Activated CD8-positive, alpha-beta memory T cell treated with anti-CD3 and anti-CD28 coated beads, Interleukin-2, amount 10 ng/mL, durations not matched to agents 7 days and 5 days (primary cell): ENCODE data around the gene ARHGEF12. TPM values are rescaled to one million over a fixed set of nuclear protein-coding genes. Genes with fewer than 3 reads are reported as not detected.

Source experiments
- ATAC-seq: fragments of 150-1000 bp; cut with Tn5 transposase; one replicate; pipeline ENCODE4 v1.10.0; 2021; ENCODE audit warnings: moderate library complexity
- CTCF ChIA-PET: fragments of 350-600 bp; sonication (Branson Sonifier 250); formaldehyde crosslinking; loops from one replicate; lab custom pipeline; 2021; ENCODE audit warnings: antibody characterized with exemption; lab: Charles Lee
- DNase-seq: peaks from one replicate; pipeline ENCODE4 v3.0.0-alpha.2; 2020
- H3K27ac Mint-ChIP-seq: one replicate; pipeline ENCODE4 v1.8.0; 2021; ENCODE audit warnings: mild to moderate bottlenecking, mixed read lengths
- H3K27me3 Mint-ChIP-seq: one replicate; pipeline ENCODE4 v1.8.0; 2021; ENCODE audit warnings: mixed read lengths
- H3K36me3 Mint-ChIP-seq: one replicate; pipeline ENCODE4 v1.8.0; 2021; ENCODE audit warnings: mild to moderate bottlenecking, mixed read lengths
- H3K4me1 Mint-ChIP-seq: one replicate; pipeline ENCODE4 v1.8.0; 2021; ENCODE audit warnings: mixed read lengths
- H3K4me3 Mint-ChIP-seq: one replicate; pipeline ENCODE4 v1.8.0; 2021; ENCODE audit warnings: mild to moderate bottlenecking, moderate library complexity, mixed read lengths
- H3K9me3 Mint-ChIP-seq: one replicate; pipeline ENCODE4 v1.8.0; 2022; ENCODE audit warnings: low read depth, mixed read lengths
- total RNA-seq, 2 experiments: library from RNA; stranded (reverse); gene quantifications; one replicate each; pipeline ENCODE4 v1.2.3, GENCODE V29; 2021

ARHGEF12 gene, protein sequence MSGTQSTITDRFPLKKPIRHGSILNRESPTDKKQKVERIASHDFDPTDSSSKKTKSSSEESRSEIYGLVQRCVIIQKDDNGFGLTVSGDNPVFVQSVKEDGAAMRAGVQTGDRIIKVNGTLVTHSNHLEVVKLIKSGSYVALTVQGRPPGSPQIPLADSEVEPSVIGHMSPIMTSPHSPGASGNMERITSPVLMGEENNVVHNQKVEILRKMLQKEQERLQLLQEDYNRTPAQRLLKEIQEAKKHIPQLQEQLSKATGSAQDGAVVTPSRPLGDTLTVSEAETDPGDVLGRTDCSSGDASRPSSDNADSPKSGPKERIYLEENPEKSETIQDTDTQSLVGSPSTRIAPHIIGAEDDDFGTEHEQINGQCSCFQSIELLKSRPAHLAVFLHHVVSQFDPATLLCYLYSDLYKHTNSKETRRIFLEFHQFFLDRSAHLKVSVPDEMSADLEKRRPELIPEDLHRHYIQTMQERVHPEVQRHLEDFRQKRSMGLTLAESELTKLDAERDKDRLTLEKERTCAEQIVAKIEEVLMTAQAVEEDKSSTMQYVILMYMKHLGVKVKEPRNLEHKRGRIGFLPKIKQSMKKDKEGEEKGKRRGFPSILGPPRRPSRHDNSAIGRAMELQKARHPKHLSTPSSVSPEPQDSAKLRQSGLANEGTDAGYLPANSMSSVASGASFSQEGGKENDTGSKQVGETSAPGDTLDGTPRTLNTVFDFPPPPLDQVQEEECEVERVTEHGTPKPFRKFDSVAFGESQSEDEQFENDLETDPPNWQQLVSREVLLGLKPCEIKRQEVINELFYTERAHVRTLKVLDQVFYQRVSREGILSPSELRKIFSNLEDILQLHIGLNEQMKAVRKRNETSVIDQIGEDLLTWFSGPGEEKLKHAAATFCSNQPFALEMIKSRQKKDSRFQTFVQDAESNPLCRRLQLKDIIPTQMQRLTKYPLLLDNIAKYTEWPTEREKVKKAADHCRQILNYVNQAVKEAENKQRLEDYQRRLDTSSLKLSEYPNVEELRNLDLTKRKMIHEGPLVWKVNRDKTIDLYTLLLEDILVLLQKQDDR (N-terminal part only)
- 10 to 100 TPM; 44.6 to 61.1 TPM for total RNA-seq

DNA sequence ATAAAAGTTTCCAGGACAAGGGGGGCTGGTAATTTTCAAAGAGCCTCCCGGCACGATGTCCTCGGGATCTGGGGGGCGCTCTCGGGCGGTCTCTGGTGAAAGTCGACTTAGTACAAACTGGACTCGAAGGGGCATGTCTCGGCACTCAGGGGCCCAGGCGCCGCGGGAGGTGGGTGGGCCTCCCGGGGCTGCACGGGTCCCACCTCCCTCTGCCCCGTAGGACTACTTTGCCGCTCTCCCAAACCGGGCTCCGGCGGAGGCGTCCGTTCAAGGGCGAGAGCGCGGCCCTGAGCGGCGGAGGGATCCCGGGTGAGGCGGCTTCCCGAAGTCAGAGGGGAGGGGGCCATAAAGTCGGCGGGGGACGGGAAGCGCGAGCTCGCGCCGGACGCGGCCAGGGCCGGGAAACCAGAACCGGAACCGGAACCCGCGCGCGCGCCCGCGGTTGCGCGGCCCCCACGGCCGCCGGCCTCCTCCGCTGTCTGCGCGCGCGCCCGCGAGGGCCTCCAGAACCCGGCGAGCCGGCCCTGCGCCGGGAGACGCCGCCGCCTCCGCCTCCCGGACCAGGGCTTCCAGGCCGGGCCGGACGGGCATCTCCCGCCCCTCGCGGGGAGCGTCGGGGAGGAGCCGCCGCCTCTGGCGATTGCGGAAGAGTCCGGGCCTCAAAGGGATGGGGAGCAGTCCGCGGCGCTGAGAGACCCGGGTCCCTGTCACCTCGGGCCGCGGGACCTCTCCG is at the start of gene ARHGEF12:
Gene ARHGEF12, plus strand, starts transcription at position 506 of the 733 bp plus-strand sequence. CDS start 831 bp downstream, outside the sequence.
- H3K9me3 Mint-ChIP-seq = no peaks in the 10 kb centered on the region
- H3K4me1 Mint-ChIP-seq = peaks cover 58% of the 10 kb centered on the region
- H3K27ac Mint-ChIP-seq = peak within 1 kb of the TSS; percentile 80
- peak within 1 kb of the TSS; percentile 99 for H3K4me3 Mint-ChIP-seq
- CTCF ChIA-PET = interaction anchor here (0.9 to 3.3 kb wide), 9 partner anchors 13 to 151 kb away, joined by 3 to 12 read pairs (median 3); no protein-coding TSS in a partner anchor
- H3K27me3 Mint-ChIP-seq = peaks cover 19% of the 10 kb centered on the region
- peaks cover 10% of the 10 kb centered on the region for H3K36me3 Mint-ChIP-seq
- ATAC-seq = peak; percentile 76
- peak; percentile 89 for DNase-seq

DNA sequence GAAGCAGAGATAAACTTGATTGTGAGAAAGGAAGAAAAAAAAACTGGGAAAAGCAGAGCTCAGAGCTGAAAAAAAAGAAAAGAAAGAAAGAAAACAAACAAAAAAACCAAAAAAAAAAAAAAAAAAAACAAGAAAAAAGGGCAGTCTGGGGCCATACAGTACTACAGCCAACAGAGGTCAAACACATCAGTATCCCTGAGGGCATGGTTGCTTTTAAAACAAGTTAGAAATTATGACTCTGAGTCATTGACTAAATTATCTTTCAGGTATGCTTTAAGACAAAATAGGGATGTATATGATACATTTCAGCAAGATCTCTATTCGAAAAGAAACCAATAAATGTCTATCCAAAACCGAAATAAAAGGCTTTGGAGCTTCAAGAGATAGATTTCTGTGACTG is 48.2 kb upstream of the ARHGEF12 start:
- no peak for ATAC-seq
- Mint-ChIP-seq H3K27me3 (peaks cover 42% of the 10 kb centered on the region), H3K27ac (no peak overlapping the region), H3K4me1 (no peaks in the 10 kb centered on the region), H3K4me3 (no peak overlapping the region), H3K9me3 (no peaks in the 10 kb centered on the region), H3K36me3 (no peaks in the 10 kb centered on the region)
- DNase-seq = no peak
- CTCF ChIA-PET = interaction anchor here (9.6 kb wide), 1 partner anchor 13 kb away, joined by 72 read pairs; no protein-coding TSS in a partner anchor

DNA sequence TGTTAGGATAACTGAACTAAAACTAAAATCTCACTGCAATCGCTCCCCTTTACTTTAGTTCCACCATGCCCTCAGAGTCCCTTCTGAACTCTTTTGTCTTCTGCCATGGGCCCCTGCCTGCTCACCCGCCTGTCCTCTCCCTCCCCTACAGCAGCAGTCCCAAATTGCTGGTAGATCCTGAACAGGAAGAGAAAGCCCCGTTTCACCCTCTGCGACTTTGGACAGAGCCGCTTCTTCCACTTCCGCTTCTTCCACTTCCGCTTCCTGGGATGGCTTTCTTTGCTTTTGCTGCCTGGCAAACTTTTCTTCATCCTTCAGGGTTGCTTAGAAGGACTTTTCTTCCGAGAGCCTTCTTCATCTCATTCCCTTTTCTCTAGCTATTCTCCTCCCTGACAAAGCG is 46.8 kb upstream of the ARHGEF12 start:
- DNase-seq (no peak), ATAC-seq (no peak)
- H3K27me3 Mint-ChIP-seq = peaks cover 56% of the 10 kb centered on the region
- H3K4me1 Mint-ChIP-seq = no peaks in the 10 kb centered on the region
- no peaks in the 10 kb centered on the region for H3K9me3 Mint-ChIP-seq
- CTCF ChIA-PET = interaction anchor here (1.4 to 9.6 kb wide), 2 partner anchors 12 to 59 kb away, joined by 3 to 72 read pairs; no protein-coding TSS in a partner anchor
- H3K36me3 Mint-ChIP-seq = no peaks in the 10 kb centered on the region
- no peak overlapping the region for H3K4me3 Mint-ChIP-seq
- no peak overlapping the region for H3K27ac Mint-ChIP-seq

DNA sequence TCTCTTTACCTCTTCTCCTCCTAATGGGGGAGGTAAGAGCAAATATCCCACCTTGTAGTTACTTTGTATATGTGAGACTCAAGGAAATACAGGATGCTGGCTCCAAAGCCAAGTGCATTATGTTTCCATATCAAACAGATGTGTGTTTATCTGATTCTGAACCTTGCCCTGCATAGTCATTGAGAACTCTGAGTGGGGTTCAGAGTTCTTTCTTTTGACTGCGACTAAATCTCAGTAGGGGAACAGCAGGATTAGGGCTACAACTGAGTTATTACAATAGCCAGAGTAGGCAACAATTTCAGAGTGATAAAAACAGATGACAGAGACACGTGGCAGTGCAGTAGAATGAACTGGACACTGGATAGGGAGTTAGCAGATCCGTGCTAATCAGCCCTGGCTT is 45.3 kb upstream of the ARHGEF12 start:
- Mint-ChIP-seq H3K4me1 (no peaks in the 10 kb centered on the region), H3K9me3 (no peaks in the 10 kb centered on the region), H3K4me3 (no peak overlapping the region), H3K36me3 (no peaks in the 10 kb centered on the region), H3K27ac (no peak overlapping the region), H3K27me3 (peaks cover 71% of the 10 kb centered on the region)
- CTCF ChIA-PET = interaction anchor here (9.6 kb wide), 1 partner anchor 10 kb away, joined by 72 read pairs; no protein-coding TSS in a partner anchor
- no peak for DNase-seq
- ATAC-seq = no peak

DNA sequence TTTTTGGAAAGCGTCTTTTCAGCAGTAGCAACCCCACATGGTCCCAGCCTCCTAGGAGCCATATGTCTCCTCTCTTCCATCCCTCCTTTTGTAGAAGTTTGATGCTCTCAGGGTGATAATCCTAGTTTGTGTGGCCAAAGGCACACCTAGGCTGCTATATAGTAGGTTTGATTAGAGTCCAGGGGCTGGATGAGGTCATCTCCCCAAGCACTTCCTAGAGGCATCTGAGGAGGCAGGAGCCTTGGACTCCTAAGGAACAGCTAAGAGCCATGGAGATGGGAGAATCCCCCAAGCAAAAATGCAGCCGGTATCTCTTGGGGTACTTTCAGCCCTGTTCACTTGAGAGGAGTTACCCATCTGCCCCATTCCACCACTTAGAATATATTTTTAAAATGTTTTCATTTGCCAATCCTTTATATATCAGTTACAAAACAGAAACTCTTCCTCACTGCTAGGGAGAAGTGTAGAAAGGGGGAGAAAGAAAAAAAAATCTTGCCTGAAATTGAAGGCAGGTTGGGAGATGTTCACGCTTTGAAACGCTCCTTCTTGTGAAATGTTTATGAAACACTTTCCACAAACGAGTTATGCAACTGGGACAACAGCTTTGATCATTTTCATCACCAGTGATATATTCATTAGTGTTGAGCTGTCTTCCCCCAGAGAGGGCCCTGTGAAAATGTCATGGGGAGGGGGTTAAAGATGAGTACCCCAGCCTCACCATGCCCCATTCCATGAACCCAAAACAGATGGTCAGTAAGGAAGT is 43.0 kb upstream of the ARHGEF12 start:
- CTCF ChIA-PET = interaction anchor here (1.3 to 14.7 kb wide), 3 partner anchors 8 to 122 kb away, joined by 3 to 475 read pairs (median 72); partner anchors contain the start of gene POU2F3
- Mint-ChIP-seq H3K4me1 (no peaks in the 10 kb centered on the region), H3K36me3 (no peaks in the 10 kb centered on the region), H3K9me3 (no peaks in the 10 kb centered on the region), H3K4me3 (no peak overlapping the region), H3K27ac (no peak overlapping the region), H3K27me3 (peaks cover 82% of the 10 kb centered on the region)
- no peak for DNase-seq
- ATAC-seq = no peak

DNA sequence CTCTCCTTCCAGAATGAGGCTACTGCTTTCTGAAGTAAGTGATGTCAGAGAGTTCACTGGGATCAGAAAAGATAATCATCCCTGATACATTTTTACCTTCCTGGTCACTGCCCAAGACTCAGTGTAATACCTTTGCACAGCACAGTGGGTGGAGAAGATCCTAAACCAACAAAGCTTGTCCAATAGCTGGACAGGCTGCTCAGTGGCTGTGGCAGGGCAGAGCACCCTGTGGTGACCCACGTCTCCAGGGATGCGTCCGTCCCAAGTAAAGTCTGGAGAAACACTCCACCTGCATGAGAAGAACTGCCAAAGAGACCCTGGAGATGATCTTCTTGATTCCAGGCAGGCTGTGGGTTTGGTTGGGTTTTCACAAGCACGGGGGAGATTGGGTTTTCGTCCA is 42.1 kb upstream of the ARHGEF12 start:
- H3K27me3 Mint-ChIP-seq = peaks cover 85% of the 10 kb centered on the region
- H3K4me1 Mint-ChIP-seq = no peaks in the 10 kb centered on the region
- no peak overlapping the region for H3K4me3 Mint-ChIP-seq
- DNase-seq (no peak), ATAC-seq (no peak)
- CTCF ChIA-PET = interaction anchor here (9.6 to 14.7 kb wide), 2 partner anchors 7 to 59 kb away, joined by 72 to 475 read pairs; partner anchors contain the start of gene POU2F3
- H3K9me3 Mint-ChIP-seq = no peaks in the 10 kb centered on the region
- H3K27ac Mint-ChIP-seq = no peak overlapping the region
- no peaks in the 10 kb centered on the region for H3K36me3 Mint-ChIP-seq

DNA sequence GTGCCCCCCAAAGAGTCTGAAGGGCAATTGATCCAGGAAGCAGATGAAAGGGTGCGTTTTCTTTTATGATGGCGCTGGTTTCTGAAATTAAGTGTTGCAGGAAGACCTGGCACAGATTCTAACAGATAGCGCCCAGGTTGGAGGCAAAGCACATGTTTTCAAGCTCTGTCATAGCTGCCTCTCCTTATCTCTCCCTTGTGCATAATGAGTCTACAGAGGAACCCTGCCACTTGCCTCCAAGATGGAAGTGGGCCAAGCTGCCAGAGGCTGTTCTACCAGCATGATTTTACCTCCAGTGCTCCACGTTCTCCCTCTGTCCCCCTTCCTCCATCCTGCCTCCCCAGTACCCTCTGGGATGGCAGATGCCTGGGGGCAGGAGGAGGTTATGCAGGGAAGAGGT is 41.1 kb upstream of the ARHGEF12 start:
- Mint-ChIP-seq H3K36me3 (no peaks in the 10 kb centered on the region), H3K4me3 (no peak overlapping the region), H3K4me1 (no peaks in the 10 kb centered on the region), H3K27me3 (peaks cover 84% of the 10 kb centered on the region), H3K27ac (no peak overlapping the region), H3K9me3 (no peaks in the 10 kb centered on the region)
- no peak for ATAC-seq
- CTCF ChIA-PET = interaction anchor here (9.6 to 14.7 kb wide), 2 partner anchors 6 to 60 kb away, joined by 72 to 475 read pairs; partner anchors contain the start of gene POU2F3
- no peak for DNase-seq

DNA sequence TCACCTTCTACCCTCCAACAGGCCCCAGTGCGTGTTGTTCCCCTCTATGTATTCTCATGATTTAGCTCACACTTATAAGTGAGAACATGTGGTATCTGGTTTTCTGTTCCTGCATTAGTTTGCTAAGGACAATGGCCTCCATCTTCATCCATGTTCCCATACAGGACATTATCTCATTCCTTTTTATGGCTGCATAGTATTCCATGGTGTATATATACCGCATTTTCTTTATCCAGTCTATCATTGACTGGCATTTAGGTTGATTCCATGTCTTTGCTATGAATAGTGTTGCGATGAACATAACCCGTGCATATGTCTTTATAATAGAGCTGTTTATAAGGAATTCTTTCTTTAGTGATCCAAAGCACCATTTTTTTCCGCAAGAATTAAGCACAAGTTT is 39.7 kb upstream of the ARHGEF12 start:
- H3K4me1 Mint-ChIP-seq = no peaks in the 10 kb centered on the region
- ATAC-seq (no peak), DNase-seq (no peak)
- H3K27ac Mint-ChIP-seq = no peak overlapping the region
- H3K4me3 Mint-ChIP-seq = no peak overlapping the region
- no peaks in the 10 kb centered on the region for H3K36me3 Mint-ChIP-seq
- H3K27me3 Mint-ChIP-seq = peaks cover 82% of the 10 kb centered on the region
- CTCF ChIA-PET = interaction anchor here (0.6 to 14.7 kb wide), 3 partner anchors 49 to 115 kb away, joined by 3 to 475 read pairs (median 3); partner anchors contain the start of gene POU2F3
- no peaks in the 10 kb centered on the region for H3K9me3 Mint-ChIP-seq

DNA sequence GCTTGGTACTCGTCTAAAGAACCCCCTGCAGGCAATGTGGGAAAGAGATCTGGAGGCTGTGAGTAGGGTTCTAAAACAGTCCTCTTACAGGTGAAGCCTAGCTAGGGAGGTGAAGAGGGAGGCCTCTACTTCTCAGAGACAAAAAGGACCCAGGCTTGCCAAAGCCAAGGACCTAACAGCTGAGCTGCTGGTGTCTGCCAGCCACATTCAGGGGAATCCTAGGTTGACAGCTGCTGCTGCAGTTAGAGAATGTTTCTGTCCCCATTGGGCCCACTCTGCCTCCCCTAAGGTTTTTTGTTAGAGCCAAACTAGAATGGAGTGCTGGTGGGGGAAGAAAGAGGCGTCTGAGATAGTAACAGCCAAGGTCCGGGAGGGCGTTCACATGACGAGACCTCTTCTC is 37.8 kb upstream of the ARHGEF12 start:
- ATAC-seq (no peak), DNase-seq (no peak)
- Mint-ChIP-seq H3K9me3 (no peaks in the 10 kb centered on the region), H3K4me1 (no peaks in the 10 kb centered on the region), H3K27ac (no peak overlapping the region), H3K4me3 (no peak overlapping the region), H3K27me3 (peaks cover 82% of the 10 kb centered on the region), H3K36me3 (no peaks in the 10 kb centered on the region)
- CTCF ChIA-PET = interaction anchor here (6.1 to 14.7 kb wide), 3 partner anchors 8 to 63 kb away, joined by 72 to 475 read pairs (median 161); partner anchors contain the start of gene POU2F3

DNA sequence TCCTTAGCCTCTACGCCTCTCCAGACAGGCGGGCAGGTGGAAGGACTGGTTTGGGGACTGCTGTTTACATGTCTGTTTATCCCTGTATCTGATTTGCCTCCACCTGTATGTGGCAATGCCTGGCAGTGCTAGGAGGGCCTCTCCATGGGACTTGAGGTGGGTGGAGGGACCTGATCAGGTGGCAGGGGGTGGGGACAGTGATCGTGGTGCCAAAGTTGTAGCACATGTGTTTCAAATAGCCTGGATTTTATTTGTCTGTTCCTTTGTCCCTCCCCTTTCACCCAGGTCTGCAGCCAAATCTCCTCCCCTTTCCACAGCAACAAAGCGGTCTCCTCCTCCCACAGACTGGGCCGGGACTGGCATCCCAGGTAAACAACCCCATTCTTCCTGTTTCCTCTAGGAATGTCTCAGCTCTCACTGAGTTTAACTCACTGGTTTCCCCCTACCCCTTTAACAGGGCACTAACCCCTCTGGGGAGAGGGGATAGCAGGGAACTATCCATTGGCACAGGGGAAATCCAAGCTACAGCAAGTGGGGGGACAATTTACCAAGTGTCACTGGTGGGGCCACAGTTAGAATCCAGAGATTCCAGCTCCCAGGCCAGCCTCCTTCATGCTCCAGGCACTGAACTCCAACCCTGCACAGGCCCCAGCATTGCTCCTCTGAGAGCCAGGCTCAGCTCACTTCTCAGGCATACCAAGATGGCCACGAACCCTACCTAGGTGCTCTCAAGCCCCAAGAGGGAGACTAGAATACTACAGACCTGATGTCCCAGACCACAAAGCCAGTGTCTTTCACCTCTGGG is 34.0 kb upstream of the ARHGEF12 start:
- Mint-ChIP-seq H3K9me3 (no peaks in the 10 kb centered on the region), H3K36me3 (no peaks in the 10 kb centered on the region), H3K4me1 (peaks cover 9% of the 10 kb centered on the region), H3K27me3 (peaks cover 59% of the 10 kb centered on the region), H3K4me3 (no peak overlapping the region), H3K27ac (no peak overlapping the region)
- DNase-seq (no peak), ATAC-seq (no peak)
- CTCF ChIA-PET = interaction anchor here (0.8 to 14.7 kb wide), 40 partner anchors 10 to 628 kb away, joined by 3 to 475 read pairs (median 5); partner anchors contain the start of genes ARHGEF12 and POU2F3
